Body of pancreas (tissue), 4 donors: Measurements from ENCODE around the gene SSTR1.

ENCODE experiments used
- POLR2A ChIP-seq, 3 donors: fragments of 450-650 bp; IDR thresholded peaks; one replicate each; pipeline ENCODE4 v1.6.1; 2016; ENCODE audit warnings: antibody characterized with exemption in 3 of 3, mild to moderate bottlenecking in 2 of 3
- TF ChIP-seq, protein P1 (sequence below), 7 experiments: fragments of 450-650 bp in 4 of 7; fragments of 200-600 bp in 3 of 7; sonication (generic) in 3 of 7; IDR thresholded peaks; one replicate each; pipeline ENCODE4 v1.5.1; 2016 to 2019; ENCODE audit warnings: antibody characterized with exemption in 7 of 7

DNA sequence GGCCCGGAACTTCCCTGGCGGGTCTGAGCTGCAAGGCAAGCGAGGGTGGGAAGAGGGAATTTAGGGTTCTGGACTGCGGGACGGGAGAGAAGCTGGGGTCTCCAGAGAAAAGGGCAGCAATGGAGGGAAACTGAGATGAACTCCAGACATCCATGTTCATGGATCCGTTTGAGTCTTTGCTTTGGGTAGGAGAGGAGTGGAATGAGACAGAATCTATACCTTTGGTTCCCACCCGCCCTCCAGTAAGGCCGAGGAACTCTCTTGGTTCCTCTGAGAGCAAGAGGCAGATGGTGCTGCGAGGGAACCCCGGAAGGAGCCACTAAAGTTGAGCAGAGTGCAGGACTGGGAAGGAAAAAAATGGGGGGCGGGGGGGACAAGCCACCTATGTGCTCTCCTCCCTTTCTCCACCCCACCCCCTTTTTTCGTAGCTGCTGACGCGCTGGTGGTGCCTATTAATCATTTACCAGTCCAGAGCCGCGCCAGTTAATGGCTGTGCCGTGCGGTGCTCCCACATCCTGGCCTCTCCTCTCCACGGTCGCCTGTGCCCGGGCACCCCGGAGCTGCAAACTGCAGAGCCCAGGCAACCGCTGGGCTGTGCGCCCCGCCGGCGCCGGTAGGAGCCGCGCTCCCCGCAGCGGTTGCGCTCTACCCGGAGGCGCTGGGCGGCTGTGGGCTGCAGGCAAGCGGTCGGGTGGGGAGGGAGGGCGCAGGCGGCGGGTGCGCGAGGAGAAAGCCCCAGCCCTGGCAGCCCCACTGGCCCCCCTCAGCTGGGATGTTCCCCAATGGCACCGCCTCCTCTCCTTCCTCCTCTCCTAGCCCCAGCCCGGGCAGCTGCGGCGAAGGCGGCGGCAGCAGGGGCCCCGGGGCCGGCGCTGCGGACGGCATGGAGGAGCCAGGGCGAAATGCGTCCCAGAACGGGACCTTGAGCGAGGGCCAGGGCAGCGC is 1.2 kb downstream of the SSTR1 start:
- TF ChIP-seq POLR2A (IDR thresholded peaks at IDR 0.05), result peak; percentile 24 to 75 (median 55)
- TF ChIP-seq, protein P1, sequence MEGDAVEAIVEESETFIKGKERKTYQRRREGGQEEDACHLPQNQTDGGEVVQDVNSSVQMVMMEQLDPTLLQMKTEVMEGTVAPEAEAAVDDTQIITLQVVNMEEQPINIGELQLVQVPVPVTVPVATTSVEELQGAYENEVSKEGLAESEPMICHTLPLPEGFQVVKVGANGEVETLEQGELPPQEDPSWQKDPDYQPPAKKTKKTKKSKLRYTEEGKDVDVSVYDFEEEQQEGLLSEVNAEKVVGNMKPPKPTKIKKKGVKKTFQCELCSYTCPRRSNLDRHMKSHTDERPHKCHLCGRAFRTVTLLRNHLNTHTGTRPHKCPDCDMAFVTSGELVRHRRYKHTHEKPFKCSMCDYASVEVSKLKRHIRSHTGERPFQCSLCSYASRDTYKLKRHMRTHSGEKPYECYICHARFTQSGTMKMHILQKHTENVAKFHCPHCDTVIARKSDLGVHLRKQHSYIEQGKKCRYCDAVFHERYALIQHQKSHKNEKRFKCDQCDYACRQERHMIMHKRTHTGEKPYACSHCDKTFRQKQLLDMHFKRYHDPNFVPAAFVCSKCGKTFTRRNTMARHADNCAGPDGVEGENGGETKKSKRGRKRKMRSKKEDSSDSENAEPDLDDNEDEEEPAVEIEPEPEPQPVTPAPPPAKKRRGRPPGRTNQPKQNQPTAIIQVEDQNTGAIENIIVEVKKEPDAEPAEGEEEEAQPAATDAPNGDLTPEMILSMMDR (IDR thresholded peaks at IDR 0.05), result peak in 5 of 7 experiments; percentile 28 to 56 (median 32)
